A549 (cell line): ENCODE measurements around the gene PIK3R1.

ENCODE experiments used
- CBX2 ChIP-seq: fragments of 200-600 bp; sonication (generic); IDR thresholded peaks from 2 replicates; pipeline ENCODE4 v1.6.1; 2016; ENCODE audit warnings: low read depth, mild to moderate bottlenecking, borderline replicate concordance
- CHD2 ChIP-seq: fragments of 150-350 bp; IDR thresholded peaks from 2 replicates; pipeline ENCODE4 v1.6.1; 2014; ENCODE audit warnings: low read length; ENCODE audit not compliant: partially characterized antibody
- HDAC2 ChIP-seq: fragments of 200-600 bp; sonication (generic); IDR thresholded peaks from 2 replicates; pipeline ENCODE4 v1.6.1; 2016
- MYC ChIP-seq: IDR thresholded peaks from 2 replicates; pipeline ENCODE4 v1.6.1; 2012; ENCODE audit warnings: mild to moderate bottlenecking, inconsistent platforms, low read length, improper control_type of control experiment, borderline replicate concordance
- POLR2A ChIP-seq: IDR thresholded peaks from 2 replicates; pipeline ENCODE4 v1.6.1; 2012; ENCODE audit warnings: mild to moderate bottlenecking, low read length
- RAD21 ChIP-seq, 2 experiments: fragments of >200 bp in 1 of 2; sonication (Bioruptor Twin) in 1 of 2; formaldehyde crosslinking in 1 of 2; IDR thresholded peaks in 1 of 2; conservative IDR thresholded peaks in 1 of 2; 2 replicates in 1 of 2; 3 replicates in 1 of 2; pipeline ENCODE4 v1.6.1; 2012 to 2018; ENCODE audit warnings: inconsistent platforms in 1 of 2
- RARB ChIP-seq: fragments of 250-450 bp; sonication (Bioruptor Pico); IDR thresholded peaks from 2 replicates; pipeline ENCODE4 v1.8.0; 2021; ENCODE audit warnings: mild to moderate bottlenecking, moderate library complexity
- TP53 ChIP-seq: fragments of 250-450 bp; sonication (Bioruptor Pico); IDR thresholded peaks from 2 replicates; pipeline ENCODE4 v1.5.0; 2021; ENCODE audit warnings: mild to moderate bottlenecking, moderate library complexity
- TF ChIP-seq, protein P1 (sequence below): IDR thresholded peaks from 2 replicates; pipeline ENCODE4 v1.6.1; 2012; ENCODE audit warnings: low read depth, borderline replicate concordance
- TF ChIP-seq, protein P2 (sequence below): fragments of >200 bp; sonication (Bioruptor Twin); formaldehyde crosslinking; IDR thresholded peaks from 3 replicates; pipeline ENCODE4 v1.5.1; 2016
- TF ChIP-seq, protein P3 (sequence below): fragments of 450-650 bp; IDR thresholded peaks from 2 replicates; pipeline ENCODE4 v1.6.1; 2014; ENCODE audit warnings: antibody characterized with exemption
- TF ChIP-seq, protein P4 (sequence below): fragments of 150-350 bp; IDR thresholded peaks from 2 replicates; pipeline ENCODE4 v1.6.1; 2014; ENCODE audit warnings: low read depth, mild to moderate bottlenecking, low read length
- TF ChIP-seq, protein P5 (sequence below): IDR thresholded peaks from 2 replicates; pipeline ENCODE4 v1.6.1; 2012

DNA sequence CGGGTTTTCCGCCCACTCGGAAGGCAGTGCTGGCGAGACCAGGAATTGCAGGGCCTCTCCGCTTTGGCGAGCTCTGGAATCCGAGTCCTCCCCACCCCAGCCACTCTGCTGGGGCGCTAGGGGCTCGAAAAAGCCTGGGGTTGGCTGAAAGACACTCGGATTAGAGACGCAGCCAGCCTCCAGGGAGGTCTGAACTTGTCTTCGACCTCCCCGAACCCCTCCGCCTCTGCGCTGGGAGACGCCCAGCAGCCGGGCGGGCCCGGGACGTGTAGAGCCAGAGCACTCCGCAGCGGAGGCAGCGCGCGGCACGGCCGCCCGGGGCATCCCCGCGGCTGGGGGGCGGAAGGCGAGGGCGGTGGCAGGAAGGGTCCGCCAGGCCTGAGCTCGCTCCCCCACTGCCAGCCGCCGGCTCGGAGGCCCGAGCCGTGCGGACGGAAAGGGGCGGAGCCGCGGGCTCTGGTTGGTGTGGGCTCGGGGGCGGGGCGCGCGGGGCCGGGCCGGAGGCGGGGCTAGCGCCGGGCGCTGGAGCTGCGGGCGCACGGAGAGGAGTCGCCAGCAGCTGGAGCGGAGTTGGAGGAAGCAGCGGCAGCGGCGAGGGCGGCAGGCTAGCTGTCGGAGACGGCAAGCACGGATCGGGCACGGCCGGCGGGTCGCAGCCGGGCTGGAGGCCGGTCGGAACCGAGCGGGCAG, at the start of gene PIK3R1:
- TF ChIP-seq, protein P1, sequence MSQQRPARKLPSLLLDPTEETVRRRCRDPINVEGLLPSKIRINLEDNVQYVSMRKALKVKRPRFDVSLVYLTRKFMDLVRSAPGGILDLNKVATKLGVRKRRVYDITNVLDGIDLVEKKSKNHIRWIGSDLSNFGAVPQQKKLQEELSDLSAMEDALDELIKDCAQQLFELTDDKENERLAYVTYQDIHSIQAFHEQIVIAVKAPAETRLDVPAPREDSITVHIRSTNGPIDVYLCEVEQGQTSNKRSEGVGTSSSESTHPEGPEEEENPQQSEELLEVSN: no peak
- TF ChIP-seq CHD2 (no peak), HDAC2 (no peak), RAD21 (conservative IDR thresholded peaks at IDR 0.05 in 1 of 2, IDR thresholded peaks at IDR 0.05 in 1 of 2) (peak; percentile 4 to 25; a peak in 2 of 5 replicates), RARB (no peak), POLR2A (peak; percentile 88), CBX2 (no peak), TP53 (no peak), MYC (no peak)
- TF ChIP-seq, protein P2, sequence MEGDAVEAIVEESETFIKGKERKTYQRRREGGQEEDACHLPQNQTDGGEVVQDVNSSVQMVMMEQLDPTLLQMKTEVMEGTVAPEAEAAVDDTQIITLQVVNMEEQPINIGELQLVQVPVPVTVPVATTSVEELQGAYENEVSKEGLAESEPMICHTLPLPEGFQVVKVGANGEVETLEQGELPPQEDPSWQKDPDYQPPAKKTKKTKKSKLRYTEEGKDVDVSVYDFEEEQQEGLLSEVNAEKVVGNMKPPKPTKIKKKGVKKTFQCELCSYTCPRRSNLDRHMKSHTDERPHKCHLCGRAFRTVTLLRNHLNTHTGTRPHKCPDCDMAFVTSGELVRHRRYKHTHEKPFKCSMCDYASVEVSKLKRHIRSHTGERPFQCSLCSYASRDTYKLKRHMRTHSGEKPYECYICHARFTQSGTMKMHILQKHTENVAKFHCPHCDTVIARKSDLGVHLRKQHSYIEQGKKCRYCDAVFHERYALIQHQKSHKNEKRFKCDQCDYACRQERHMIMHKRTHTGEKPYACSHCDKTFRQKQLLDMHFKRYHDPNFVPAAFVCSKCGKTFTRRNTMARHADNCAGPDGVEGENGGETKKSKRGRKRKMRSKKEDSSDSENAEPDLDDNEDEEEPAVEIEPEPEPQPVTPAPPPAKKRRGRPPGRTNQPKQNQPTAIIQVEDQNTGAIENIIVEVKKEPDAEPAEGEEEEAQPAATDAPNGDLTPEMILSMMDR: no peak
- TF ChIP-seq, protein P3, sequence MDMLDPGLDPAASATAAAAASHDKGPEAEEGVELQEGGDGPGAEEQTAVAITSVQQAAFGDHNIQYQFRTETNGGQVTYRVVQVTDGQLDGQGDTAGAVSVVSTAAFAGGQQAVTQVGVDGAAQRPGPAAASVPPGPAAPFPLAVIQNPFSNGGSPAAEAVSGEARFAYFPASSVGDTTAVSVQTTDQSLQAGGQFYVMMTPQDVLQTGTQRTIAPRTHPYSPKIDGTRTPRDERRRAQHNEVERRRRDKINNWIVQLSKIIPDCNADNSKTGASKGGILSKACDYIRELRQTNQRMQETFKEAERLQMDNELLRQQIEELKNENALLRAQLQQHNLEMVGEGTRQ: no peak
- TF ChIP-seq, protein P4, sequence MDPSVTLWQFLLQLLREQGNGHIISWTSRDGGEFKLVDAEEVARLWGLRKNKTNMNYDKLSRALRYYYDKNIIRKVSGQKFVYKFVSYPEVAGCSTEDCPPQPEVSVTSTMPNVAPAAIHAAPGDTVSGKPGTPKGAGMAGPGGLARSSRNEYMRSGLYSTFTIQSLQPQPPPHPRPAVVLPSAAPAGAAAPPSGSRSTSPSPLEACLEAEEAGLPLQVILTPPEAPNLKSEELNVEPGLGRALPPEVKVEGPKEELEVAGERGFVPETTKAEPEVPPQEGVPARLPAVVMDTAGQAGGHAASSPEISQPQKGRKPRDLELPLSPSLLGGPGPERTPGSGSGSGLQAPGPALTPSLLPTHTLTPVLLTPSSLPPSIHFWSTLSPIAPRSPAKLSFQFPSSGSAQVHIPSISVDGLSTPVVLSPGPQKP: no peak
- TF ChIP-seq, protein P5, sequence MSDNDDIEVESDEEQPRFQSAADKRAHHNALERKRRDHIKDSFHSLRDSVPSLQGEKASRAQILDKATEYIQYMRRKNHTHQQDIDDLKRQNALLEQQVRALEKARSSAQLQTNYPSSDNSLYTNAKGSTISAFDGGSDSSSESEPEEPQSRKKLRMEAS: no peak
